HEK293 (cell line): ENCODE measurements around the gene SBF1.
A peak's percentile ranks its signal among the peaks of the same experiment; 100 is the strongest.

Experiments used
- FEZF1 ChIP-seq: fragments of 450-650 bp; formaldehyde crosslinking; IDR thresholded peaks from 2 replicates; pipeline ENCODE4 v1.5.1; 2016; ENCODE audit warnings: missing biosample characterization, missing genetic modification characterization
- GLIS1 ChIP-seq: fragments of 450-650 bp; formaldehyde crosslinking; IDR thresholded peaks from 2 replicates; pipeline ENCODE4 v1.5.1; 2016; ENCODE audit warnings: missing biosample characterization, missing genetic modification characterization
- KLF9 ChIP-seq: fragments of 450-650 bp; formaldehyde crosslinking; IDR thresholded peaks from 2 replicates; pipeline ENCODE4 v1.5.1; 2016; ENCODE audit warnings: missing biosample characterization, missing genetic modification characterization, low read depth
- RBAK ChIP-seq: fragments of 450-650 bp; formaldehyde crosslinking; IDR thresholded peaks from 2 replicates; pipeline ENCODE4 v1.5.1; 2016; ENCODE audit warnings: missing biosample characterization, missing genetic modification characterization
- YY1 ChIP-seq: fragments of 450-650 bp; formaldehyde crosslinking; IDR thresholded peaks from 2 replicates; pipeline ENCODE4 v1.5.1; 2018; ENCODE audit warnings: missing biosample characterization, missing genetic modification characterization
- ZBTB8A ChIP-seq: fragments of 450-650 bp; formaldehyde crosslinking; IDR thresholded peaks from 2 replicates; pipeline ENCODE4 v1.5.1; 2016; ENCODE audit warnings: missing biosample characterization, missing genetic modification characterization
- ZEB2 ChIP-seq: fragments of 450-650 bp; formaldehyde crosslinking; IDR thresholded peaks from 2 replicates; pipeline ENCODE4 v1.5.1; 2016; ENCODE audit warnings: missing biosample characterization, missing genetic modification characterization
- ZNF114 ChIP-seq: fragments of 450-650 bp; formaldehyde crosslinking; IDR thresholded peaks from 2 replicates; pipeline ENCODE4 v1.5.0; 2017; ENCODE audit warnings: missing biosample characterization, missing genetic modification characterization
- ZNF157 ChIP-seq: fragments of 450-650 bp; formaldehyde crosslinking; IDR thresholded peaks from 2 replicates; pipeline ENCODE4 v1.5.1; 2016; ENCODE audit warnings: missing biosample characterization, missing genetic modification characterization
- ZNF175 ChIP-seq: fragments of 450-650 bp; formaldehyde crosslinking; IDR thresholded peaks from 2 replicates; pipeline ENCODE4 v1.5.1; 2016; ENCODE audit warnings: missing biosample characterization, missing genetic modification characterization
- ZNF2 ChIP-seq: fragments of 450-650 bp; formaldehyde crosslinking; IDR thresholded peaks from 2 replicates; pipeline ENCODE4 v1.5.1; 2016; ENCODE audit warnings: missing biosample characterization, missing genetic modification characterization
- ZNF239 ChIP-seq: fragments of 450-650 bp; formaldehyde crosslinking; IDR thresholded peaks from 2 replicates; pipeline ENCODE4 v1.5.1; 2016; ENCODE audit warnings: missing biosample characterization, missing genetic modification characterization
- ZNF24 ChIP-seq: fragments of 450-650 bp; formaldehyde crosslinking; IDR thresholded peaks from 2 replicates; pipeline ENCODE4 v1.5.1; 2016; ENCODE audit warnings: missing biosample characterization, missing genetic modification characterization
- ZNF341 ChIP-seq: fragments of 450-650 bp; formaldehyde crosslinking; IDR thresholded peaks from 2 replicates; pipeline ENCODE4; 2016; ENCODE audit warnings: low read depth, missing biosample characterization, missing genetic modification characterization
- ZNF37A ChIP-seq: fragments of 450-650 bp; IDR thresholded peaks from 2 replicates; pipeline ENCODE4 v1.5.1; 2018; ENCODE audit warnings: missing biosample characterization, missing genetic modification characterization
- ZNF610 ChIP-seq: fragments of 450-650 bp; formaldehyde crosslinking; IDR thresholded peaks from 2 replicates; pipeline ENCODE4 v1.5.1; 2016; ENCODE audit warnings: missing biosample characterization, missing genetic modification characterization, borderline replicate concordance
- ZNF654 ChIP-seq: fragments of 450-650 bp; formaldehyde crosslinking; IDR thresholded peaks from 2 replicates; pipeline ENCODE4 v1.5.1; 2016; ENCODE audit warnings: low read depth, missing biosample characterization, missing genetic modification characterization
- ZNF670 ChIP-seq: fragments of 450-650 bp; formaldehyde crosslinking; IDR thresholded peaks from 2 replicates; pipeline ENCODE4 v1.5.1; 2016; ENCODE audit warnings: missing biosample characterization, missing genetic modification characterization, low read depth
- ZNF837 ChIP-seq: fragments of 450-650 bp; formaldehyde crosslinking; IDR thresholded peaks from 2 replicates; pipeline ENCODE4 v1.5.1; 2016; ENCODE audit warnings: missing biosample characterization, missing genetic modification characterization
- ZNF843 ChIP-seq: fragments of 450-650 bp; formaldehyde crosslinking; IDR thresholded peaks from 2 replicates; pipeline ENCODE4 v1.5.1; 2016; ENCODE audit warnings: missing biosample characterization, missing genetic modification characterization
- ZXDB ChIP-seq: fragments of 450-650 bp; formaldehyde crosslinking; IDR thresholded peaks from 2 replicates; pipeline ENCODE4 v1.5.1; 2016; ENCODE audit warnings: missing biosample characterization, missing genetic modification characterization
- TF ChIP-seq, protein P1 (sequence below): fragments of 450-650 bp; formaldehyde crosslinking; IDR thresholded peaks from 2 replicates; pipeline ENCODE4 v1.5.1; 2016; ENCODE audit warnings: missing biosample characterization, missing genetic modification characterization
- TF ChIP-seq, protein P2 (sequence below): fragments of 450-650 bp; IDR thresholded peaks from 2 replicates; pipeline ENCODE4 v1.5.1; 2018; ENCODE audit warnings: missing biosample characterization, missing genetic modification characterization
- TF ChIP-seq, protein P3 (sequence below): fragments of 450-650 bp; formaldehyde crosslinking; IDR thresholded peaks from 2 replicates; pipeline ENCODE4 v1.5.1; 2016; ENCODE audit warnings: missing biosample characterization, missing genetic modification characterization
- TF ChIP-seq, protein P4 (sequence below): fragments of 450-650 bp; formaldehyde crosslinking; IDR thresholded peaks from 2 replicates; pipeline ENCODE4 v1.5.1; 2016; ENCODE audit warnings: missing biosample characterization, missing genetic modification characterization
- TF ChIP-seq, protein P5 (sequence below): fragments of 450-650 bp; formaldehyde crosslinking; conservative IDR thresholded peaks from 2 replicates; pipeline ENCODE4 v1.5.1; 2016; ENCODE audit warnings: low read depth, missing biosample characterization, missing genetic modification characterization
- TF ChIP-seq, protein P6 (sequence below): sonication (generic); formaldehyde crosslinking; IDR thresholded peaks from 2 replicates; pipeline ENCODE4 v1.8.1; 2022; ENCODE audit warnings: mild to moderate bottlenecking, moderate library complexity, missing genetic modification reagents
- TF ChIP-seq, protein P7 (sequence below): fragments of 450-650 bp; formaldehyde crosslinking; IDR thresholded peaks from 2 replicates; pipeline ENCODE4 v1.5.1; 2017; ENCODE audit warnings: missing biosample characterization, mild to moderate bottlenecking, missing genetic modification characterization, moderate library complexity

Gene SBF1

DNA sequence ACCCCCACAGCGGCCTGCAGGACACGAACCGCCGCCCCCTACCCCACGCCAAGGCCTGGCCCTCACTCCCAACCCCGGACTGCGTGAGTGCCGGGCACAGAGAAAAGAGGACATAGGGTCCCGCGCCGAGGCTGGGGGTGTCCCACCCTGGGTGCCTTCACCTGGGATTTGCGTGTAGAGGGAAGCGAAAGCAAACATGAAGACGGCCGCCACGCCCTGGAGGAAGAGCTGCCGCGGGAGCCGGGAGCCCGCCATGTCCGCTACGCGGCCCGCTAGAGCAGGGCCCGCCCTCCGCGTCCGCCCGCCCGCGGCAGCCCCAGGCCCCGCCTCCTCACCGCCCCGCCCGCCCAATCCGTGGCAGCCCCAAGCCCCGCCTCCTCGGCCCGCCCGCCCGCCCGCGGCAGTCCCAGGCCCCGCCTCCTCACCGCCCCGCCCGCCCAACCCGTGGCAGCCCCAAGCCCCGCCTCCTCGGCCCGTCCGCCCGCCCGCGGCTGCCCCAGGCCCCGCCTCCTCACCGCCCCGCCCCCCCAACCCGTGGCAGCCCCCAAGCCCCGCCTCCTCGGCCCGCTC is 32.7 kb upstream of the SBF1 start, which contains the start of gene LMF2 (continued):
- TF ChIP-seq FEZF1 = no peak
- TF ChIP-seq ZNF239 (tag by site-specific recombination) = no peak
- 0 out of 2 replicates have a peak, but pooled peaks have one; percentile 42 for TF ChIP-seq ZNF24 (tag by site-specific recombination)
- TF ChIP-seq ZNF175 (tag by site-specific recombination) = no peak
- TF ChIP-seq ZNF37A (tag by site-specific recombination) = no peak
- no peak for TF ChIP-seq ZNF837 (tag by site-specific recombination)
- TF ChIP-seq, protein P1, sequence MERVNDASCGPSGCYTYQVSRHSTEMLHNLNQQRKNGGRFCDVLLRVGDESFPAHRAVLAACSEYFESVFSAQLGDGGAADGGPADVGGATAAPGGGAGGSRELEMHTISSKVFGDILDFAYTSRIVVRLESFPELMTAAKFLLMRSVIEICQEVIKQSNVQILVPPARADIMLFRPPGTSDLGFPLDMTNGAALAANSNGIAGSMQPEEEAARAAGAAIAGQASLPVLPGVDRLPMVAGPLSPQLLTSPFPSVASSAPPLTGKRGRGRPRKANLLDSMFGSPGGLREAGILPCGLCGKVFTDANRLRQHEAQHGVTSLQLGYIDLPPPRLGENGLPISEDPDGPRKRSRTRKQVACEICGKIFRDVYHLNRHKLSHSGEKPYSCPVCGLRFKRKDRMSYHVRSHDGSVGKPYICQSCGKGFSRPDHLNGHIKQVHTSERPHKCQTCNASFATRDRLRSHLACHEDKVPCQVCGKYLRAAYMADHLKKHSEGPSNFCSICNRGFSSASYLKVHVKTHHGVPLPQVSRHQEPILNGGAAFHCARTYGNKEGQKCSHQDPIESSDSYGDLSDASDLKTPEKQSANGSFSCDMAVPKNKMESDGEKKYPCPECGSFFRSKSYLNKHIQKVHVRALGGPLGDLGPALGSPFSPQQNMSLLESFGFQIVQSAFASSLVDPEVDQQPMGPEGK (tag by site-specific recombination) = peak; percentile 53
- TF ChIP-seq ZXDB (tag by site-specific recombination) = peak; percentile 62
- peak; percentile 63; the same call in 1 of the 2 replicates for TF ChIP-seq KLF9 (tag by site-specific recombination)
- TF ChIP-seq ZNF610 (tag by site-specific recombination) = peak; percentile 56; the same call in 1 of the 2 replicates
- TF ChIP-seq, protein P2, sequence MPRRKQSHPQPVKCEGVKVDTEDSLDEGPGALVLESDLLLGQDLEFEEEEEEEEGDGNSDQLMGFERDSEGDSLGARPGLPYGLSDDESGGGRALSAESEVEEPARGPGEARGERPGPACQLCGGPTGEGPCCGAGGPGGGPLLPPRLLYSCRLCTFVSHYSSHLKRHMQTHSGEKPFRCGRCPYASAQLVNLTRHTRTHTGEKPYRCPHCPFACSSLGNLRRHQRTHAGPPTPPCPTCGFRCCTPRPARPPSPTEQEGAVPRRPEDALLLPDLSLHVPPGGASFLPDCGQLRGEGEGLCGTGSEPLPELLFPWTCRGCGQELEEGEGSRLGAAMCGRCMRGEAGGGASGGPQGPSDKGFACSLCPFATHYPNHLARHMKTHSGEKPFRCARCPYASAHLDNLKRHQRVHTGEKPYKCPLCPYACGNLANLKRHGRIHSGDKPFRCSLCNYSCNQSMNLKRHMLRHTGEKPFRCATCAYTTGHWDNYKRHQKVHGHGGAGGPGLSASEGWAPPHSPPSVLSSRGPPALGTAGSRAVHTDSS (tag by site-specific recombination) = no peak; the same call in 1 of the 2 replicates
- TF ChIP-seq GLIS1 (tag by site-specific recombination) = peak; percentile 49
- TF ChIP-seq, protein P3, sequence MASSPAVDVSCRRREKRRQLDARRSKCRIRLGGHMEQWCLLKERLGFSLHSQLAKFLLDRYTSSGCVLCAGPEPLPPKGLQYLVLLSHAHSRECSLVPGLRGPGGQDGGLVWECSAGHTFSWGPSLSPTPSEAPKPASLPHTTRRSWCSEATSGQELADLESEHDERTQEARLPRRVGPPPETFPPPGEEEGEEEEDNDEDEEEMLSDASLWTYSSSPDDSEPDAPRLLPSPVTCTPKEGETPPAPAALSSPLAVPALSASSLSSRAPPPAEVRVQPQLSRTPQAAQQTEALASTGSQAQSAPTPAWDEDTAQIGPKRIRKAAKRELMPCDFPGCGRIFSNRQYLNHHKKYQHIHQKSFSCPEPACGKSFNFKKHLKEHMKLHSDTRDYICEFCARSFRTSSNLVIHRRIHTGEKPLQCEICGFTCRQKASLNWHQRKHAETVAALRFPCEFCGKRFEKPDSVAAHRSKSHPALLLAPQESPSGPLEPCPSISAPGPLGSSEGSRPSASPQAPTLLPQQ = no peak
- TF ChIP-seq ZNF157 (tag by site-specific recombination) = no peak
- TF ChIP-seq ZNF670 (tag by site-specific recombination) = no peak
- TF ChIP-seq, protein P4, sequence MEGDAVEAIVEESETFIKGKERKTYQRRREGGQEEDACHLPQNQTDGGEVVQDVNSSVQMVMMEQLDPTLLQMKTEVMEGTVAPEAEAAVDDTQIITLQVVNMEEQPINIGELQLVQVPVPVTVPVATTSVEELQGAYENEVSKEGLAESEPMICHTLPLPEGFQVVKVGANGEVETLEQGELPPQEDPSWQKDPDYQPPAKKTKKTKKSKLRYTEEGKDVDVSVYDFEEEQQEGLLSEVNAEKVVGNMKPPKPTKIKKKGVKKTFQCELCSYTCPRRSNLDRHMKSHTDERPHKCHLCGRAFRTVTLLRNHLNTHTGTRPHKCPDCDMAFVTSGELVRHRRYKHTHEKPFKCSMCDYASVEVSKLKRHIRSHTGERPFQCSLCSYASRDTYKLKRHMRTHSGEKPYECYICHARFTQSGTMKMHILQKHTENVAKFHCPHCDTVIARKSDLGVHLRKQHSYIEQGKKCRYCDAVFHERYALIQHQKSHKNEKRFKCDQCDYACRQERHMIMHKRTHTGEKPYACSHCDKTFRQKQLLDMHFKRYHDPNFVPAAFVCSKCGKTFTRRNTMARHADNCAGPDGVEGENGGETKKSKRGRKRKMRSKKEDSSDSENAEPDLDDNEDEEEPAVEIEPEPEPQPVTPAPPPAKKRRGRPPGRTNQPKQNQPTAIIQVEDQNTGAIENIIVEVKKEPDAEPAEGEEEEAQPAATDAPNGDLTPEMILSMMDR (tag by site-specific recombination) = peak; percentile 36; the same call in 1 of the 2 replicates
- 0 out of 2 replicates have a peak, but pooled peaks have one; percentile 17 for TF ChIP-seq ZNF2 (tag by site-specific recombination)
- 0 out of 2 replicates have a peak, but pooled peaks have one; percentile 16 for TF ChIP-seq ZEB2 (tag by site-specific recombination)
- TF ChIP-seq, protein P5, sequence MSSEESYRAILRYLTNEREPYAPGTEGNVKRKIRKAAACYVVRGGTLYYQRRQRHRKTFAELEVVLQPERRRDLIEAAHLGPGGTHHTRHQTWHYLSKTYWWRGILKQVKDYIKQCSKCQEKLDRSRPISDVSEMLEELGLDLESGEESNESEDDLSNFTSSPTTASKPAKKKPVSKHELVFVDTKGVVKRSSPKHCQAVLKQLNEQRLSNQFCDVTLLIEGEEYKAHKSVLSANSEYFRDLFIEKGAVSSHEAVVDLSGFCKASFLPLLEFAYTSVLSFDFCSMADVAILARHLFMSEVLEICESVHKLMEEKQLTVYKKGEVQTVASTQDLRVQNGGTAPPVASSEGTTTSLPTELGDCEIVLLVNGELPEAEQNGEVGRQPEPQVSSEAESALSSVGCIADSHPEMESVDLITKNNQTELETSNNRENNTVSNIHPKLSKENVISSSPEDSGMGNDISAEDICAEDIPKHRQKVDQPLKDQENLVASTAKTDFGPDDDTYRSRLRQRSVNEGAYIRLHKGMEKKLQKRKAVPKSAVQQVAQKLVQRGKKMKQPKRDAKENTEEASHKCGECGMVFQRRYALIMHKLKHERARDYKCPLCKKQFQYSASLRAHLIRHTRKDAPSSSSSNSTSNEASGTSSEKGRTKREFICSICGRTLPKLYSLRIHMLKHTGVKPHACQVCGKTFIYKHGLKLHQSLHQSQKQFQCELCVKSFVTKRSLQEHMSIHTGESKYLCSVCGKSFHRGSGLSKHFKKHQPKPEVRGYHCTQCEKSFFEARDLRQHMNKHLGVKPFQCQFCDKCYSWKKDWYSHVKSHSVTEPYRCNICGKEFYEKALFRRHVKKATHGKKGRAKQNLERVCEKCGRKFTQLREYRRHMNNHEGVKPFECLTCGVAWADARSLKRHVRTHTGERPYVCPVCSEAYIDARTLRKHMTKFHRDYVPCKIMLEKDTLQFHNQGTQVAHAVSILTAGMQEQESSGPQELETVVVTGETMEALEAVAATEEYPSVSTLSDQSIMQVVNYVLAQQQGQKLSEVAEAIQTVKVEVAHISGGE (tag by site-specific recombination) = no peak
- no peak for TF ChIP-seq ZNF654 (tag by site-specific recombination)
- peak; percentile 77; the same call in 1 of the 2 replicates for TF ChIP-seq ZNF341 (tag by site-specific recombination)
- TF ChIP-seq, protein P6, sequence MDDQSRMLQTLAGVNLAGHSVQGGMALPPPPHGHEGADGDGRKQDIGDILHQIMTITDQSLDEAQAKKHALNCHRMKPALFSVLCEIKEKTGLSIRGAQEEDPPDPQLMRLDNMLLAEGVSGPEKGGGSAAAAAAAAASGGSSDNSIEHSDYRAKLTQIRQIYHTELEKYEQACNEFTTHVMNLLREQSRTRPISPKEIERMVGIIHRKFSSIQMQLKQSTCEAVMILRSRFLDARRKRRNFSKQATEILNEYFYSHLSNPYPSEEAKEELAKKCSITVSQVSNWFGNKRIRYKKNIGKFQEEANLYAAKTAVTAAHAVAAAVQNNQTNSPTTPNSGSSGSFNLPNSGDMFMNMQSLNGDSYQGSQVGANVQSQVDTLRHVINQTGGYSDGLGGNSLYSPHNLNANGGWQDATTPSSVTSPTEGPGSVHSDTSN (CRISPR knock-in tag) = peak; percentile 38; the same call in 1 of the 2 replicates
- peak; percentile 73 for TF ChIP-seq YY1 (tag by site-specific recombination)
- TF ChIP-seq, protein P7, sequence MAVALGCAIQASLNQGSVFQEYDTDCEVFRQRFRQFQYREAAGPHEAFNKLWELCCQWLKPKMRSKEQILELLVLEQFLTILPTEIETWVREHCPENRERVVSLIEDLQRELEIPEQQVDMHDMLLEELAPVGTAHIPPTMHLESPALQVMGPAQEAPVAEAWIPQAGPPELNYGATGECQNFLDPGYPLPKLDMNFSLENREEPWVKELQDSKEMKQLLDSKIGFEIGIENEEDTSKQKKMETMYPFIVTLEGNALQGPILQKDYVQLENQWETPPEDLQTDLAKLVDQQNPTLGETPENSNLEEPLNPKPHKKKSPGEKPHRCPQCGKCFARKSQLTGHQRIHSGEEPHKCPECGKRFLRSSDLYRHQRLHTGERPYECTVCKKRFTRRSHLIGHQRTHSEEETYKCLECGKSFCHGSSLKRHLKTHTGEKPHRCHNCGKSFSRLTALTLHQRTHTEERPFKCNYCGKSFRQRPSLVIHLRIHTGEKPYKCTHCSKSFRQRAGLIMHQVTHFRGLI (tag by site-specific recombination) = no peak
- TF ChIP-seq ZNF843 = no peak
- TF ChIP-seq ZNF114 (tag by site-specific recombination) = no peak
- TF ChIP-seq ZBTB8A (tag by site-specific recombination) = peak; percentile 64
- no peak for TF ChIP-seq RBAK (tag by site-specific recombination)
